HG03565 (cell line): ENCODE results near the gene YOD1.

Source experiments
- ATAC-seq: cut with Tn5 transposase; IDR thresholded peaks from one replicate; pipeline ENCODE4 v1.9.1; 2021; ENCODE audit warnings: mild to moderate bottlenecking, moderate library complexity; ENCODE audit not compliant: unreplicated experiment

YOD1 gene

GRCh38 chr1:207028884-207029650 is 21.9 kb downstream of the YOD1 start:
- no peak for ATAC-seq

GRCh38 chr1:207027921-207028320 is 23.1 kb downstream of the YOD1 start:
- ATAC-seq: no peak

- ATAC-seq: no peak
Observed at GRCh38 chr1:207027206-207027777, 23.7 kb downstream of the YOD1 start.

- ATAC-seq: no peak
Observed at GRCh38 chr1:207026104-207026534, 24.9 kb downstream of the YOD1 start.

GRCh38 chr1:207025146-207025880 is 25.7 kb downstream of the YOD1 start:
- ATAC-seq: no peak

- no peak for ATAC-seq
Observed at GRCh38 chr1:207024202-207025145, 26.5 kb downstream of the YOD1 start.

- no peak for ATAC-seq
Observed at GRCh38 chr1:207022996-207023679, 27.9 kb downstream of the YOD1 start.

- ATAC-seq: no peak
Observed at GRCh38 chr1:207021876-207022596, 29.0 kb downstream of the YOD1 start.

- no peak for ATAC-seq
Observed at GRCh38 chr1:207021139-207021861, 29.7 kb downstream of the YOD1 start.

GRCh38 chr1:207020709-207021107 is 30.3 kb downstream of the YOD1 start:
- no peak for ATAC-seq

GRCh38 chr1:207020065-207020708 is 30.8 kb downstream of the YOD1 start:
- no peak for ATAC-seq

- no peak for ATAC-seq
Observed at GRCh38 chr1:207019661-207020060, 31.3 kb downstream of the YOD1 start.

GRCh38 chr1:207019161-207019560 is 31.8 kb downstream of the YOD1 start:
- no peak for ATAC-seq

GRCh38 chr1:207018707-207019106 is 32.3 kb downstream of the YOD1 start:
- no peak for ATAC-seq

- no peak for ATAC-seq
Observed at GRCh38 chr1:207017615-207018559, 33.1 kb downstream of the YOD1 start.

- ATAC-seq: no peak
Observed at GRCh38 chr1:207015791-207016190, 35.2 kb downstream of the YOD1 start.

GRCh38 chr1:207014728-207015127 is 36.3 kb downstream of the YOD1 start:
- ATAC-seq: no peak
